HepG2 (cell line): Measurements from ENCODE around the gene ZNF322. TPM values are rescaled to one million over a fixed set of nuclear protein-coding genes. Genes with fewer than 3 reads are reported as not detected.
A peak's percentile ranks its signal among the peaks of the same experiment; 100 is the strongest.

Source experiments
- ARNTL ChIP-seq: sonication (generic); formaldehyde crosslinking; IDR thresholded peaks from 2 replicates; pipeline ENCODE4 v1.4.0; 2020; ENCODE audit warnings: mild to moderate bottlenecking, missing genetic modification reagents
- CBFB ChIP-seq: sonication (generic); formaldehyde crosslinking; IDR thresholded peaks from 2 replicates; pipeline ENCODE4 v1.4.0; 2020; ENCODE audit warnings: missing genetic modification reagents
- EP300 ChIP-seq, 3 experiments: sonication (generic) in 1 of 3; formaldehyde crosslinking in 1 of 3; IDR thresholded peaks; 2 replicates each; pipeline versions ENCODE4 v1.5.1 to v1.6.1; 2011 to 2020; ENCODE audit warnings: low read depth in 2 of 3, low read length in 2 of 3, borderline replicate concordance in 1 of 3, improper control_type of control experiment in 1 of 3, mild to moderate bottlenecking in 1 of 3, missing genetic modification reagents in 1 of 3, moderate library complexity in 1 of 3
- ESRRA ChIP-seq: sonication (generic); formaldehyde crosslinking; IDR thresholded peaks from 2 replicates; pipeline ENCODE4 v1.5.1; 2020; ENCODE audit warnings: mild to moderate bottlenecking, low read depth, missing genetic modification reagents
- HCFC1 ChIP-seq: fragments of 150-350 bp; IDR thresholded peaks from 2 replicates; pipeline ENCODE4 v1.6.1; 2014; ENCODE audit warnings: low read depth, low read length
- HDAC6 ChIP-seq: fragments of 200-600 bp; sonication (generic); IDR thresholded peaks from 2 replicates; pipeline ENCODE4 v1.7.0; 2017; ENCODE audit warnings: mild to moderate bottlenecking, antibody characterized with exemption, low read length, low read depth
- HOXA7 ChIP-seq: sonication (generic); formaldehyde crosslinking; IDR thresholded peaks from 2 replicates; pipeline ENCODE4 v1.8.1; 2022; ENCODE audit warnings: mild to moderate bottlenecking, missing genetic modification reagents, moderate library complexity
- IKZF1 ChIP-seq: fragments of 450-650 bp; IDR thresholded peaks from 2 replicates; pipeline ENCODE4 v1.7.1; 2016
- NR2F1 ChIP-seq, 2 experiments: fragments of 450-650 bp in 1 of 2; formaldehyde crosslinking in 1 of 2; IDR thresholded peaks; 2 replicates each; pipeline versions ENCODE4 v1.5.0 to v1.6.1; 2016 to 2020; ENCODE audit warnings: mild to moderate bottlenecking in 1 of 2, missing compliant biosample characterization in 1 of 2, missing genetic modification reagents in 1 of 2, moderate library complexity in 1 of 2
- PAXIP1 ChIP-seq: sonication (generic); formaldehyde crosslinking; conservative IDR thresholded peaks from 2 replicates; pipeline ENCODE4 v1.4.0; 2020; ENCODE audit warnings: mild to moderate bottlenecking, missing genetic modification reagents, moderate library complexity
- RNF219 ChIP-seq: sonication (generic); formaldehyde crosslinking; IDR thresholded peaks from 2 replicates; pipeline ENCODE4 v1.5.0; 2020; ENCODE audit warnings: mild to moderate bottlenecking, missing genetic modification reagents
- SKIL ChIP-seq: sonication (generic); formaldehyde crosslinking; IDR thresholded peaks from 2 replicates; pipeline ENCODE4 v1.8.0; 2022; ENCODE audit warnings: missing genetic modification reagents, mild to moderate bottlenecking, moderate library complexity, borderline replicate concordance
- ZBTB4 ChIP-seq: sonication (generic); formaldehyde crosslinking; IDR thresholded peaks from 2 replicates; pipeline ENCODE4 v1.4.0; 2020; ENCODE audit warnings: missing genetic modification reagents, mild to moderate bottlenecking, borderline replicate concordance
- ZMYM3 ChIP-seq: sonication (generic); formaldehyde crosslinking; IDR thresholded peaks from 2 replicates; pipeline ENCODE4 v1.5.1; 2020; ENCODE audit warnings: mild to moderate bottlenecking, missing genetic modification reagents
- ZNF558 ChIP-seq: sonication (generic); formaldehyde crosslinking; IDR thresholded peaks from 2 replicates; pipeline ENCODE4 v1.9.0; 2022; ENCODE audit warnings: mild to moderate bottlenecking, missing genetic modification reagents, borderline replicate concordance
- ZNF772 ChIP-seq: sonication (generic); formaldehyde crosslinking; IDR thresholded peaks from 2 replicates; pipeline ENCODE4 v1.5.0; 2020; ENCODE audit warnings: mild to moderate bottlenecking, missing genetic modification reagents
- polyA plus RNA-seq, 8 experiments: library from polyadenylated mRNA; depleted of rRNA in 3 of 8; stranded (reverse) in 7 of 8; unstranded in 1 of 8; fragments of >200 nt; fragmentation: Illumina TruSeq in 4 of 8; extraction: Trizol in 4 of 8; gene quantifications; 2 replicates each; pipeline versions ENCODE4 v1.2.1 to v1.2.3, GENCODE V29; 2011 to 2016; ENCODE audit warnings: low read depth in 4 of 8, missing spikeins in 1 of 8, mixed read lengths in 1 of 8; ENCODE audit not compliant: insufficient read depth in 1 of 8
- total RNA-seq, 5 experiments: library from RNA; depleted of rRNA; stranded (reverse); fragments of >200 nt; fragmentation: Illumina TruSeq; extraction: Trizol; gene quantifications; 2 replicates each; pipeline ENCODE4 v1.2.3, GENCODE V29; 2016; ENCODE audit warnings: low read depth in 1 of 5

Gene ZNF322
- total and polyA plus RNA-seq, 2 of the 13 experiments (the other 11 are each of a cell fraction or from before 2014, with no cell fraction given) = 8.3 to 22.8 TPM

- peak in 1 of 2 experiments; percentile 58; a peak in 1 of 4 replicates for TF ChIP-seq NR2F1 (CRISPR knock-in tag; IDR thresholded peaks at IDR 0.05)
- peak; percentile 97; the same call in 1 of the 2 replicates for TF ChIP-seq ZBTB4 (CRISPR knock-in tag)
- TF ChIP-seq PAXIP1 (CRISPR knock-in tag) = peak; percentile 61; the same call in 1 of the 2 replicates
- TF ChIP-seq CBFB (CRISPR knock-in tag) = peak; percentile 87
- TF ChIP-seq SKIL = peak; percentile 84
- TF ChIP-seq HDAC6 = no peak
- peak; percentile 96; the same call in 1 of the 2 replicates for TF ChIP-seq RNF219 (CRISPR knock-in tag)
- peak; percentile 84 for TF ChIP-seq ZNF772
- peak; percentile 86; the same call in 1 of the 2 replicates for TF ChIP-seq HOXA7 (CRISPR knock-in tag)
- TF ChIP-seq EP300 (IDR thresholded peaks at IDR 0.05; ENCODE audit: low read depth in 2 of 2, low read length in 2 of 2) = peak; percentile 42 to 72; a peak in 2 of 4 replicates
- TF ChIP-seq EP300 (CRISPR knock-in tag; IDR thresholded peaks at IDR 0.05; ENCODE audit: borderline replicate concordance) = peak; percentile 77
- peak; percentile 79 for TF ChIP-seq HCFC1
- no peak for TF ChIP-seq ESRRA
- peak; percentile 89 for TF ChIP-seq ARNTL (CRISPR knock-in tag)
- peak; percentile 89 for TF ChIP-seq ZMYM3 (CRISPR knock-in tag)
- TF ChIP-seq IKZF1 = no peak
- TF ChIP-seq ZNF558 (CRISPR knock-in tag) = peak; percentile 93; the same call in 1 of the 2 replicates
Measured at GRCh38 chr6:26596579-26597388, 62.8 kb downstream of the ZNF322 start, which contains the start of gene ABT1 (continued).
